ENCODE results near the gene PRLR.

The PRLR gene

GRCh38 chr5:35233601-35234000, 3.3 kb upstream of the PRLR start:
- no peak for DNase-seq (ENCODE audit: low read depth)

GRCh38 chr5:35233121-35233520, 2.8 kb upstream of the PRLR start:
- DNase-seq (ENCODE audit: low read depth): no peak

GRCh38 chr5:35232124-35232523, 1.8 kb upstream of the PRLR start:
- no peak for DNase-seq (ENCODE audit: low read depth)

- DNase-seq (ENCODE audit: low read depth): no peak
Observed at GRCh38 chr5:35229076-35230037, 930 bp downstream of the PRLR start.

GRCh38 chr5:35228310-35228709, 2.0 kb downstream of the PRLR start:
- DNase-seq (ENCODE audit: low read depth): no peak

- DNase-seq (ENCODE audit: low read depth): no peak
Observed at GRCh38 chr5:35227720-35228119, 2.6 kb downstream of the PRLR start.

- no peak for DNase-seq (ENCODE audit: low read depth)
Observed at GRCh38 chr5:35223787-35224395, 6.4 kb downstream of the PRLR start.

- DNase-seq (ENCODE audit: low read depth): no peak
Observed at GRCh38 chr5:35220967-35221366, 9.3 kb downstream of the PRLR start.

GRCh38 chr5:35218981-35219380, 11.3 kb downstream of the PRLR start:
- DNase-seq (ENCODE audit: low read depth): no peak

- no peak for DNase-seq (ENCODE audit: low read depth)
Observed at GRCh38 chr5:35214051-35214450, 16.2 kb downstream of the PRLR start.

GRCh38 chr5:35213608-35214007, 16.7 kb downstream of the PRLR start:
- no peak for DNase-seq (ENCODE audit: low read depth)

GRCh38 chr5:35212122-35212982, 17.9 kb downstream of the PRLR start:
- DNase-seq (ENCODE audit: low read depth): no peak

- DNase-seq (ENCODE audit: low read depth): no peak
Observed at GRCh38 chr5:35209862-35210261, 20.4 kb downstream of the PRLR start.

GRCh38 chr5:35205606-35206005, 24.7 kb downstream of the PRLR start:
- DNase-seq (ENCODE audit: low read depth): no peak

- no peak for DNase-seq (ENCODE audit: low read depth)
Observed at GRCh38 chr5:35205186-35205585, 25.1 kb downstream of the PRLR start.

GRCh38 chr5:35203403-35203802, 26.9 kb downstream of the PRLR start:
- DNase-seq (ENCODE audit: low read depth): no peak

GRCh38 chr5:35202319-35203111, 27.8 kb downstream of the PRLR start:
- no peak for DNase-seq (ENCODE audit: low read depth)

- DNase-seq (ENCODE audit: low read depth): no peak
Observed at GRCh38 chr5:35201291-35201690, 29.0 kb downstream of the PRLR start.

GRCh38 chr5:35199886-35200285, 30.4 kb downstream of the PRLR start:
- no peak for DNase-seq (ENCODE audit: low read depth)

- DNase-seq (ENCODE audit: low read depth): no peak
Observed at GRCh38 chr5:35198686-35199085, 31.6 kb downstream of the PRLR start.

GRCh38 chr5:35198075-35198474, 32.2 kb downstream of the PRLR start:
- DNase-seq (ENCODE audit: low read depth): no peak

- DNase-seq (ENCODE audit: low read depth): no peak
Observed at GRCh38 chr5:35197351-35197750, 32.9 kb downstream of the PRLR start.

Data from stimulated activated CD8-positive, alpha-beta memory T cell treated with anti-CD3 and anti-CD28 coated beads, Interleukin-7, amount 100 ng/mL, for 24 hours (primary cell).